HG02610 (cell line): ENCODE results near the gene TNFSF18.
"Not testable (repeated sequence)": the region's sequence is repeated elsewhere in the genome, so short reads cannot be mapped to it uniquely, and the experiment has no call there.

Experiments used
- ATAC-seq: cut with Tn5 transposase; IDR thresholded peaks from one replicate; pipeline ENCODE4 v1.9.1; 2021; ENCODE audit warnings: mild to moderate bottlenecking, moderate library complexity; ENCODE audit not compliant: unreplicated experiment

Gene TNFSF18, protein sequence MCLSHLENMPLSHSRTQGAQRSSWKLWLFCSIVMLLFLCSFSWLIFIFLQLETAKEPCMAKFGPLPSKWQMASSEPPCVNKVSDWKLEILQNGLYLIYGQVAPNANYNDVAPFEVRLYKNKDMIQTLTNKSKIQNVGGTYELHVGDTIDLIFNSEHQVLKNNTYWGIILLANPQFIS

DNA sequence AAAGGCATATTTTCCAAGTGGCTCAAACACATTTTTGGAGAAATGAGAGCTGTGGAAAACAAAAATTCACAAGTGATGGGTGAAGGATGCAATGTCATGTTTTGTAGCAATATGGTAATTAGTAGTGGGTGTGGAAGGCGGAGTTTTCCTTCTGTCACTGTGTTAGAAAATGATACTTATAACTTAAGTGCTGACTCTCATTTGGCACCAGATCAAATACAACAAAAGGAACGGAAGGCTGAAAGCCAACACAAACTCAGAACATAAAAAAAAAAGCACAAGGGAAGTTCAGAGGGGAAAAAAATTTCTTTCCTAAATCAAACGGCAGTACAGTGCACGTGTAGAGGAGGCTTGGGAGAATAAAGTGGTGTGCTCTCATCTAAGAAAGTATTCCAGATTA, at the start of gene TNFSF18:
TSS of gene TNFSF18 (minus strand) at position 77 of the 400 bp plus-strand sequence. CDS start at position 32, 45 bp downstream.
- ATAC-seq = no peak

DNA sequence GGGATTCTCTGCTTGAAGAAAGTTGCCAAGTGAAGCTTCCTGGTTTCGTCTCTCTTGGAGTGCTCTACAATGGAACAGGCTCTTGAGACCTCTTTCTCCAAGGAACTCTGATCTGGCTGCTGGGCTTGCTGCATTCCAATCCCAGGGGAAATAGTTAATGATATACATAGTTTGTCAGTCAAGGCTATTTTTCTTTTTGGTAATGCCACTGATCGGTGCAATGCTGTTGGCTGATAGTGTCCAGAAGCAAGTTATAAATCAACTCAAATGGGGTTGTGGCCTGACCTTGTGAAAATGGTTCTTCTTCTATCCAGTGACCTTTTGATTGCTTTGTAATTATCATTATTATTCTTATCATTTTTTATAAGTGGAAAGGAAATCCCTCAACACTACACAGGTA, 48.4 kb upstream of the TNFSF18 start:
- no peak for ATAC-seq

GRCh38 chr1:173098117-173098516, 47.4 kb upstream of the TNFSF18 start:
- ATAC-seq = no peak

DNA sequence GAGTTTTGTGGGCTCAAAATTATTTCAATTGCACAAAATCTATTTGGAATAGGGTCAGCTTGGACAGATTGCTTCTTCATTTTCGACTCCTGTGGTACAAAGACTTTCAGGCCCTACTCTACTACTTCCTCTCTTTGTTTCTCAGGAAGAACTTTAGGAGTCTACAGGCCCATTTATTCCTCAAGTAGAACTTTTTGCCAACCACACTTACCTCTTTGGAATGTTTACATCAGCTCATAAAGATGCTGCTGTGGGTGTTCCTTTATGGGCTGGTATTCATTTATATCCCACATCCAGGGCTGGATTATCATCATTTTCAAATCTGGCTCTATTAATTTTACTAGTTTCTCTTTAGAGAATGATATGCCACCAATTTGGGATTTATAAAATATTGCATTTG, 46.3 kb upstream of the TNFSF18 start:
- no peak for ATAC-seq

DNA sequence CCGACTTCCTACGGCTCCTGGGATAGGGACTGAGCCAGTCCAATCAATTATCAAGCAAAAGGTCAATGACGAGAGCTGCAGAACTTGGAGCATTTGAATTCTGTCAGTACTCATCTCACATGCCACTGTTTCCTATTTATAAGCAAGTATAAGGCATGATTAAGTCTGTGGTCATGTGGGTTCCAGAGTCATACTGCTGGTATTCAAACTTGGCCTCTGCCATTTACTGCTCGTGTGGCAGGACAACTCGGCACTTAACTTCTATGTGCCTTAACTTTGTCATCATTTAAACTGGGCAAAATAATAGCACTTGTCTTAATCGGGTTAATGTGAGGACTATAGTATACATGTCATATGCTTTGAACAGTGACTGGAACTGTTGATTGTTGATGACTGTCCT, 44.9 kb upstream of the TNFSF18 start:
- no peak for ATAC-seq

GRCh38 chr1:173094541-173094940, 43.8 kb upstream of the TNFSF18 start:
- ATAC-seq = no peak

DNA sequence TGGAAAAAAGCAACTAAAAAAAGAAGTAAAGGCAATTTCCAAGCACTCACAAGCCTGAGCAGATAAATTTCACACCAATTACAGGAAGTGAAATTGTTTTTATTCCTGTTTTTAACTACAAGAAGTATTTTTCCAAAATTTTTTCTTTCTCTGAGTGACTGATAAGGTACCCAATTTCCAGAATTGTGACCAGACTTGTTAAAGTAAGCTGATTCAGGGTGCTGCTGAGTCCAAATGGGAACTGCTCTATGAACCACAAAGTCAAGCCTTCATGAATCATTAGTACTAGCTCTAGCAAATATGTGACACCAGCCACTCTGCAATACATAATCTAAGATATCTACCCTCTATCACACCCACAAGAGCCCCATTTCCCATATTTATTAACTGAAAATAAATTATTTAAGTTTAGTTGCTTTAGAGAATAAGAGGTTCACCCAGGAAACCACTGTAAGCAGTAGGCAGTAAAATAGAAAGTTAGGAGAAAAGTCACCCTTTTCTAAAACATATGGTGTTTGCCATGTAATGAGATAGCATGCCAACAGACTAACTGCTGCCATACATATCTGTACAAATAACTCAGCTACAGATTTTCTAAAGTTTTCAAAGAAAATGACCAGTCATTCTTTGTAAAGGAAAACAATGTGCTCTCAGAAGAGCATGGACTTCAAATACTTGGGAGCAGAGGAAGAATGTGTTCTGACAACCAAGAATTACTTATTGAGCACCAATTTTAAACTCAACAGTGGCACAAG, 43.1 kb upstream of the TNFSF18 start:
- ATAC-seq = no peak

GRCh38 chr1:173084292-173084691, 33.6 kb upstream of the TNFSF18 start:
- no peak for ATAC-seq

GRCh38 chr1:173082913-173083312, 32.2 kb upstream of the TNFSF18 start:
- ATAC-seq = no peak

GRCh38 chr1:173074217-173074616, 23.5 kb upstream of the TNFSF18 start:
- not testable (repeated sequence) for ATAC-seq

DNA sequence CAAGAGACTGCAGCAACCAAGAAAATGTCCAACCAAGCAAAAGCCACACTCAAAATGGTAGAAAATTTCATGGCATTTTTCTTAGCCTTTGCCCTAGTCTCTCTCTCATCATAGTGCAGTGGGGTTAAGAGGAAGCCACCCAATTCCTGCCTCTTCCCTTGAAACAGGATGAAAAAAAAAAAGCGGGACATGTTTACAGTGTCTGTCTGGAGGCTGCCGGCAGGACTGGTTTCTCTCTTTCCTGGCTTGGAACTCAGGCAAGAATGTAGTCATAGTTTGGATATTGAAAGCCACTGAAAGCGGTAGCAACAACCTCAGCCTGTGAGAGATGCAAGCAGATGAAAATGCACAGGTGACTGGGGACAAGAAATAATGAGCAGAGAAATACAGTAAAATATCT, 13.3 kb upstream of the TNFSF18 start:
- ATAC-seq = no peak

DNA sequence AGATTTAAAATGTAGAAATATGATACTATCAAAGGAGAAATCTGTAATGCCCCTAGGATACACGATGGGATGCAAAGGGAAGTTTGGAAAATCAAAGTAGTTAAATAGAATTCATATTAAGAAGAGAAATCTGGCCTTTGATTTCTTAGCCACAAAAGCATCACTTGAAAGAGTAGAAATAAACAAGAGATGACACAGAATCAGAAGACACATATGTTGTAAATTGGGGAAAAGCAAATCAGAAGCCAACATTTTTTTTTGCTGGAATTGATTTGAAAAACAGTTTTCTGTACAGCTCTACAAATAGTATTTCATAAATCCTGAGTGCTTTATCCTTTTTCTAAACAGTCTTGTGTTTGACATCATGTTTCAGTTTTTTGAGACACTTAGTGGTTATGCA, 12.4 kb upstream of the TNFSF18 start:
- ATAC-seq = no peak

GRCh38 chr1:173062150-173062938, 11.6 kb upstream of the TNFSF18 start:
- ATAC-seq = no peak

DNA sequence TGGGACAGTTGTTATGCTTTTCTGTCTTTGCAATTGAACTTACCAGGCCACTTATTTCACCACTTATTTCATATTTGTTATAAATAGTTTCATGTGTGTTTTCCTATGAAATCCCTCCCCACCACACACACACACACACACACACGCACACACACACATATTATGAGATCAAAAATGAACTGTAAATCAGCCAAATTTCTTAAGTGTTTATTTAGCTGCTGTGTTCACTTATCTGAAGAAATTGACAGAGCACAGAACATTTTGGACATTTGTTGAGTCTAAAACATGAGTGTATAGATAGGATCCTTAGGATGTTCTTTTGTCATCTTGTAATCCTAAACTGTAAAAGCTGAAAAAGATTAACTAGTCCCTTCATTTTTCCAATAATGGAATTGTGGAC, 7.8 kb upstream of the TNFSF18 start:
- ATAC-seq = no peak

GRCh38 chr1:173057984-173058383, 7.2 kb upstream of the TNFSF18 start:
- ATAC-seq = no peak

GRCh38 chr1:173056365-173056764, 5.6 kb upstream of the TNFSF18 start:
- no peak for ATAC-seq

DNA sequence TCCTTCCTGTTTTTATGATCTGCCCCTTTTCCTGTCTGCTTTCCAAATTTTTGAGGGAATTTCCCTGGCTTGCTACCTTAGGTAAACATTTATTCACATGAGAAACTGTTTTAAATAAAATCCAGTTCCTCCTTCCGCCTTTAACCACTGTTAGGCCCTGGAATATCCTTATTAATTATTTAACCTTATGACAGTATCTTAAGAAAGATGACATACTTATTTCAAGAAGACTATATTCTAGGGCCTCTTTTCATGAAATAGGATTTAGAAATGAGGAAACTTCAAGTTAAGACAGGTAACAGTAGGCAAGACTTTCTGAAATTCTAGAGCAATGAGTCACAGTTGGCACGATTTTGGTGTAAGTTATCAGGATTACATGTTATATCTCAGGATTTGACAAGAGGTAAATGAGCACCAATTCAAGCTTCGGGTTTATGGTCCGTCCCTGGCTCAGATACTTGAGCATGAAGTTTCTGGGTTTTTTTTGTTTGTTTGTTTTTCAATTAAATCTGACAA, 2.0 kb upstream of the TNFSF18 start:
- ATAC-seq = no peak

DNA sequence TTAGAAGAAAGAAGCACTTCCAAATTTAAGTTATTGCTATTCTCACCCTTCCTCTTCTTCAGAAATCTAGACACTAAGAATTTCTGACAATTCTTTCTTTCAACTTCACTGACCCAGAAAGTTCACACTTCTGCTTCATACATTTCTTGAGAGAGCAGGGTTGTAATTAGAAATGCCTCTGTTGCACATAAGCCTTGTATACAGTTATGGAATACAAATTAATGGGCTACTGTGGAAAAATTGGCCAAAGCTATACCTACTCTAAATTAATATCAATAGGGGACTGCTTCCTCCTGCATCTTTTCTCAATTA, 1.5 kb downstream of the TNFSF18 start:
- ATAC-seq = no peak

DNA sequence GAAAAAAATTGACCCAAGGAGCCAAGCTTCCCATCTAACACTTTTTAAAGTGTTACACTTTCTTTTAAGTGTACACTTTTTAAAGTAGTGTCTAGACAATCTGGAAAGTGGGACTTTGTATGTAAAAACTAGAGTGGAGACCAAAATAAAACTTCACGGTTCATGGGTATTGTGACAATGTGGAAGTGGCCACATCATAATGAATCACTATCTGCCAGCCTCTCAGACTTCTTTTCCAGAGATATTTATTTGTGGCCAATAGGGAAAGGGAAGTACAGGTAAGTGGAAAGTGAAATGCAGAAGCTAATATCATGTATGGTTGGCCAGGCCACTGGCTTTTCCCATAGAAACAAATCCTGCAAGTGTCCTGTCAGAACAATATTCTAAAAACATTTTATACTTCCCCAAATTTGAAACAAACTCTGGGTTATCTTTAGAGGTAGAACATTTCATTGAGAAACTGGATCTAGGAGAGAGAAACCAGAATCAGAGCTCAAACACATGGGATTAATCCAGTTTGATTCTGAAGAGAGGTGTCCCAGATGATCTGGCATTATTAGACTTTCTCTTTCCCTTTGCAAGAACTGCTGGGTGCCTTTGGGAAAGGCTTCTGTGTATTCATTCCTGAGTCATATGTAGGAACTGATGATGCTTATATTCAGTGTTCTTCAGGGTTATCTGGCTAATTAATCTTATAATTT, 2.0 kb downstream of the TNFSF18 start:
- ATAC-seq = no peak

- no peak for ATAC-seq
These were observed 6.1 kb downstream of the TNFSF18 start for GRCh38 chr1:173044656-173045055.

DNA sequence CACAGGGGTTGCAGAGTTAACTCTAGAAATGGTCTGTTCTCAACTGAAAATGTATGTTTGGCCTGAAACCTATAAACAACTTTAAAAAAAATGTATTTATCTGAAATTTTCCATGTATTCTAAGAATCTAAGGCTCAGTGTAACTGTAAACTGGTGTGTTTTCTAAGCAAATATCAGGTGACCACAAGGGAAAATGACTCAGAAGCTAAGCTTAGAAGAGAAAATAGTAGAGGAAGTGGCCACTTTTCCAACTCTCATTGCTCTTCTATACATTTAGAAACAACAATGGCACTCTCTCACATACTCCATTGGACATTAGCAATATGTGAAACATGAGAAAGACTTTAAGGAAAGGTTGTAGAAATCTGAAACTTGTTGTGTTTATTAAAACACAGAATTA, 7.5 kb downstream of the TNFSF18 start:
- ATAC-seq = no peak
